GM20000 (cell line): ENCODE measurements around the gene RBM28.
A peak's percentile ranks its signal among the peaks of the same experiment; 100 is the strongest.

Source experiments
- DNase-seq: peaks from one replicate; pipeline ENCODE4 v3.0.0; 2012; ENCODE audit warnings: low spot score
- TF ChIP-seq, protein P1 (sequence below): IDR thresholded peaks from 2 replicates; pipeline ENCODE4 v1.5.1; 2012; ENCODE audit warnings: mild to moderate bottlenecking, control low read depth; ENCODE audit errors: extremely low read depth, missing control alignments

The RBM28 gene

GRCh38 chr7:128389085-128389617 is 45.4 kb upstream of the RBM28 start:
- no peak for DNase-seq
- TF ChIP-seq, protein P1, sequence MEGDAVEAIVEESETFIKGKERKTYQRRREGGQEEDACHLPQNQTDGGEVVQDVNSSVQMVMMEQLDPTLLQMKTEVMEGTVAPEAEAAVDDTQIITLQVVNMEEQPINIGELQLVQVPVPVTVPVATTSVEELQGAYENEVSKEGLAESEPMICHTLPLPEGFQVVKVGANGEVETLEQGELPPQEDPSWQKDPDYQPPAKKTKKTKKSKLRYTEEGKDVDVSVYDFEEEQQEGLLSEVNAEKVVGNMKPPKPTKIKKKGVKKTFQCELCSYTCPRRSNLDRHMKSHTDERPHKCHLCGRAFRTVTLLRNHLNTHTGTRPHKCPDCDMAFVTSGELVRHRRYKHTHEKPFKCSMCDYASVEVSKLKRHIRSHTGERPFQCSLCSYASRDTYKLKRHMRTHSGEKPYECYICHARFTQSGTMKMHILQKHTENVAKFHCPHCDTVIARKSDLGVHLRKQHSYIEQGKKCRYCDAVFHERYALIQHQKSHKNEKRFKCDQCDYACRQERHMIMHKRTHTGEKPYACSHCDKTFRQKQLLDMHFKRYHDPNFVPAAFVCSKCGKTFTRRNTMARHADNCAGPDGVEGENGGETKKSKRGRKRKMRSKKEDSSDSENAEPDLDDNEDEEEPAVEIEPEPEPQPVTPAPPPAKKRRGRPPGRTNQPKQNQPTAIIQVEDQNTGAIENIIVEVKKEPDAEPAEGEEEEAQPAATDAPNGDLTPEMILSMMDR, result no peak

- TF ChIP-seq, protein P1, result no peak
- DNase-seq, result no peak
These were observed 44.4 kb upstream of the RBM28 start for GRCh38 chr7:128388145-128388485.

DNA sequence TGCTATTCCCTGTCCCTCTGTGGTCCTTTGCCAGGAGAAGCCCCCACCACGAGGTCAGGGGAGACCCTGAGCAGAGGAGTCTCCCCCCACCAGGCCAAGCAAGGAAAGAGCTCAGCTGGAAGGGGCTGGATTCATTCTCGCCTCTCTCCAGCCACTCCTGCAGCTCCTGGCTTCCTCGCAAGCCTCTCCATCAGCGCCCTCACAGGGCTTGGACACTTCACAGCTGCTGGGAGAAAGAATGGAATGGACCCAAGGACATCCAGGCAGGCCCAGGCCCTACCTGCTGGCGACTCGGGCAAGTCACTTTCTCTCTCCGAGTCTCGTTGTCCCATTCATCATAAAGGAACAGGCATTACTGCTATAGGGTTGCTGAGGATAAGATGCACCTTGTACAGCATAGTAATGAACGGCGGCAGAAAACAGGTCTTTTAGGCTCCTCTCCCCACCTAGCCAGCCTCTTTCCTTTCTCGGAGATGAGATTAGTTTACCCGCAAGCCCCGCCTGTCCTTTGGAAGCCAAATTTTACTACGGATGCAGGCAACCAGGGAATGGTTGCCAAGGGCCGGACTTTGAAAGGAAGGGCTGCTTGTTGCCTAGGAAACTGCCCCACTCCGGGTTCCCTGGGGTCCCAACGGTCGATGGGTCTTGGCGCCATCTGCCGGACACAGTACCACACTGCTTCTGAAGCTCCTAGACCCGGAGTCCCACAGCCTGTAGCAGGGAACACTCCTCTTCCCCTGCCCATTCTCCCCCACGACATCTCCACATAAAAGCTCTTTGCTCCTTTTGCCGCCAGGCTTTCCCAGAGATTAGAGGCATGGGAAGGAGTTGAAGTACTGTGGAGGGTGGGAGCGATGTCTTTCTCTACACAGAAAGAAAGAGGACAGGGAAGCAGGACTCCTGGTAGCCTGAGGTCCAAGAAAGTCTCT is 43.8 kb upstream of the RBM28 start:
- TF ChIP-seq, protein P1, result peak; percentile 80
- DNase-seq, result peak; percentile 89

DNA sequence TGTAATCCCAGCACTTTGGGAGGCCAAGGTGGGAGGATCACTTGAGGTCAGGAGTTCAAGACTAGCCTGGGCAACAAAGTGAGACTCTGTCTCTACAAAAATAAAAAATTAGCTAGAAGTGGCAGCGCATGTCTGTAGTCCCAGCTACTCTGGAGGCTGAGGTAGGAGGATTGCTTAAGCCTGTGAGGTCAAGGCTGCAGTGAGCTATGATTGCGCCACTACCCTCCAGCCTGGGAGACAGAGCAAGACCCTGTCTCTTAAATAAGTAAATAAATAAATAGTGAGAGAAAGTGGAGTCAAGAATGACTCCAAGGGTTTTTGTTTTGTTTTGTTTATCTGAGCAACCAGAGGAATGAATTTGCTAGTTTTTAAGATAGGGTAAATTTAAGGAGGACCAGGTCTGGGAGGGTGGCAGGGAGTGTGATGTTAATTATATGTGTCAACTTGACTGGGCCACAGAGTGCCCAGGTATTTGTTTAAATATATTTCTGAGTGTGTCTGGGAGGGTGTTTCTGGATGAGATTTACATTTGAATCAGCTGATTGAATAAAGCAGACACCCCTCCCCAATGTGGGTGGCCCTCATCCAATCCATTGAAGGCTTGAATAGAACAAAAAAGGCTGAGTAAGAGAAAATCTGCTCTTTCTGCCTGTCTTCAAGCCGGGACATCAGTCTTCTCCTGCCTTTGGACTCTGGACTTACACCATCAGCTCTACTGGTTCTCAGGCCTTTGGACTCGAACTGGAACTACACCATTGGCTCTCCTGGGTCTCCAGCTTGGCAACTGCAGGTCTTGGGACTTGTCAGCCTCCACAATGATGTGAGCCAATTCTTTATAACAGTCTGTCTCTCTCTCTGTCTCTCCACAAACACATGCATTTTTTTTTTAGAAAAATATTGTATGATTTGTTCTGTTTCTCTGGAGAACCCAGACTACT is 42.5 kb upstream of the RBM28 start:
- TF ChIP-seq, protein P1, result no peak
- no peak for DNase-seq

DNA sequence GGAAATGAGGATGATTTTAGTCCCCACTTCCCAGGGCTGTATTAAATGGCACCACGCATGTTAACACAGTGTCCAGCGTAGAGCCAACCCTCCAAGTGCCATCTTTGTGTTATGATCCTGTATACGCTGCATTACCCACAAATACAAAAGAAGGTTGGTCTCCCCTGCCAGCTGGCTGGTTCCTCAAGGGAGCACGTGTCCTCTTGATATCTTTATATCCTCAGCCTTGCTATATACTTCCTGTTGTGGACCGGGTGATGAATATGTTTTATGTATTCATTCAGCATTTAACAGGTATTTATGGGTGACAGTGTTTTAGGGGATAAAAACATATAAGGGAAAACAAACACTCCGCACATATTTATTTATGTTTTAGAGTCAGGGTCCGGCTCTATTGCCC is 41.0 kb upstream of the RBM28 start:
- TF ChIP-seq, protein P1, result no peak
- no peak for DNase-seq

DNA sequence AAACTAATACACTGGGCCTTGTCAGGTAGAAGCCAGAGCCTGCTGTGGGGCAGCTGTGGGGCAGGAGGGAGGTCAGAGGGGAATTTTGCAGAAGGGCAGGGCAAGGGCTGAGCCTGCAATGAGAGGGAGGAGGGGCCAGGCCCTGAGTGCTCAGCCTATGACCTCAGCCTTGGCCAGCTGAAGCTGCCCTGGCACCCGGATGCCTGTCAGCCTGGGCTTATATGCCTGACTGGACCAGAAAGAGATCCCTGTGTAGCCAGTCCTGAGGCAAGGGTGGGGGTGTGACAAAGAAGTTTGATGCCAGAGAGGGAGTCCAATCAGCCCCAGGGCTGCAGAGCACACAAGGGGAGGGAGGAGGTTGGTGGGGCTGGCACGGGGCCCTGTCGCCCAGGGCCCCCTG is 40.1 kb upstream of the RBM28 start:
- TF ChIP-seq, protein P1, result no peak
- no peak for DNase-seq
